ENCODE results near the gene RIOK2. TPM values are rescaled to one million over a fixed set of nuclear protein-coding genes. Genes with fewer than 3 reads are reported as not detected.

RIOK2 gene
- polyA plus RNA-seq, 1 of the 3 experiments (the other 2 are of a cell fraction) = 5.9 TPM

- H3K27ac ChIP-seq (ENCODE audit: low read depth in 2 of 2, low read length in 1 of 2) = no peak overlapping the region
- no peak for DNase-seq
- H3K4me2 ChIP-seq = no peak overlapping the region
- no peak overlapping the region for H2AFZ ChIP-seq (ENCODE audit: low read depth)
- no peak for TF ChIP-seq YY1 (IDR thresholded peaks at IDR 0.05; ENCODE audit: low read depth)
- TF ChIP-seq FOXJ3 (CRISPR knock-in tag; IDR thresholded peaks at IDR 0.05) = no peak
- no peak for TF ChIP-seq ELF1 (IDR thresholded peaks at IDR 0.05)
- no peak for TF ChIP-seq IRF3 (IDR thresholded peaks at IDR 0.05; ENCODE audit: low read depth, low read length)
- TF ChIP-seq USF2 (IDR thresholded peaks at IDR 0.05; ENCODE audit: borderline replicate concordance, low read depth, low read length) = no peak
- no peak for TF ChIP-seq MAX (IDR thresholded peaks at IDR 0.05; ENCODE audit: low read depth)
- TF ChIP-seq GATA2 (CRISPR knock-in tag; IDR thresholded peaks at IDR 0.05) = no peak
- TF ChIP-seq FOXM1 (IDR thresholded peaks at IDR 0.05; ENCODE audit: low read depth) = no peak
- TF ChIP-seq NFIC (IDR thresholded peaks at IDR 0.05; ENCODE audit: borderline replicate concordance) = no peak
- no peak for TF ChIP-seq TAF1 (IDR thresholded peaks at IDR 0.05; ENCODE audit: borderline replicate concordance, low read depth, low read length)
- TF ChIP-seq EZH2phosphoT487 (IDR thresholded peaks at IDR 0.05; ENCODE audit: borderline replicate concordance, low read depth) = no peak
- no peak for TF ChIP-seq TCF12 (IDR thresholded peaks at IDR 0.05)
- TF ChIP-seq, protein P1, sequence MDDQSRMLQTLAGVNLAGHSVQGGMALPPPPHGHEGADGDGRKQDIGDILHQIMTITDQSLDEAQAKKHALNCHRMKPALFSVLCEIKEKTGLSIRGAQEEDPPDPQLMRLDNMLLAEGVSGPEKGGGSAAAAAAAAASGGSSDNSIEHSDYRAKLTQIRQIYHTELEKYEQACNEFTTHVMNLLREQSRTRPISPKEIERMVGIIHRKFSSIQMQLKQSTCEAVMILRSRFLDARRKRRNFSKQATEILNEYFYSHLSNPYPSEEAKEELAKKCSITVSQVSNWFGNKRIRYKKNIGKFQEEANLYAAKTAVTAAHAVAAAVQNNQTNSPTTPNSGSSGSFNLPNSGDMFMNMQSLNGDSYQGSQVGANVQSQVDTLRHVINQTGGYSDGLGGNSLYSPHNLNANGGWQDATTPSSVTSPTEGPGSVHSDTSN (IDR thresholded peaks at IDR 0.05) = no peak
- no peak for TF ChIP-seq FOSL2 (IDR thresholded peaks at IDR 0.05; ENCODE audit: borderline replicate concordance, low read depth)
- no peaks in the 10 kb centered on the region for H3K27me3 ChIP-seq (ENCODE audit: insufficient read depth)
- peaks cover 6% of the 10 kb centered on the region; the same call in 1 of the 2 replicates for H3K79me2 ChIP-seq (ENCODE audit: insufficient read depth)
- no peak overlapping the region for H3K4me3 ChIP-seq (ENCODE audit: low read depth in 2 of 2, low read length in 1 of 2)
- ChIA-PET POLR2A (no interaction called here), CTCF (interaction anchor here (1.7 kb wide), 1 partner anchor 8 kb away, joined by 6 read pairs; no protein-coding TSS in a partner anchor)
- H3K9me3 ChIP-seq = no peaks in the 10 kb centered on the region
- H3K4me1 ChIP-seq (ENCODE audit: control insufficient read depth in 1 of 2, insufficient read depth in 2 of 2, low read depth in 1 of 2, low read length in 1 of 2) = no peaks in the 10 kb centered on the region
- H3K36me3 ChIP-seq (replicated peaks in 1 of 2; ENCODE audit: control insufficient read depth in 1 of 2, insufficient read depth in 2 of 2, low read length in 1 of 2) = peaks cover 91 to 92% of the 10 kb centered on the region in 2 experiments
- no peak overlapping the region for H3K9ac ChIP-seq
- H4K20me1 ChIP-seq (ENCODE audit: insufficient read depth) = no peaks in the 10 kb centered on the region
- H3F3A ChIP-seq (replicated peaks; ENCODE audit: insufficient read depth) = no peaks in the 10 kb centered on the region
- H3K9me2 ChIP-seq = no peaks in the 10 kb centered on the region
These were observed 10.8 kb downstream of the RIOK2 start for GRCh38 chr5:97172227-97172626.

GRCh38 chr5:97171703-97172102 is 11.3 kb downstream of the RIOK2 start:
- Histone ChIP-seq H3K9ac (no peak overlapping the region), H2AFZ (ENCODE audit: low read depth) (no peak overlapping the region), H3K9me3 (no peaks in the 10 kb centered on the region), H3K27me3 (ENCODE audit: insufficient read depth) (no peaks in the 10 kb centered on the region), H3K4me3 (ENCODE audit: low read depth in 2 of 2, low read length in 1 of 2) (no peak overlapping the region), H4K20me1 (ENCODE audit: insufficient read depth) (no peaks in the 10 kb centered on the region), H3F3A (replicated peaks; ENCODE audit: insufficient read depth) (no peaks in the 10 kb centered on the region), H3K9me2 (no peaks in the 10 kb centered on the region), H3K27ac (ENCODE audit: low read depth in 2 of 2, low read length in 1 of 2) (no peak overlapping the region), H3K36me3 (replicated peaks in 1 of 2; ENCODE audit: control insufficient read depth in 1 of 2, insufficient read depth in 2 of 2, low read length in 1 of 2) (peaks cover 89 to 90% of the 10 kb centered on the region in 2 experiments), H3K79me2 (ENCODE audit: insufficient read depth) (peaks cover 6% of the 10 kb centered on the region; the same call in 1 of the 2 replicates), H3K4me2 (no peak overlapping the region), H3K4me1 (ENCODE audit: control insufficient read depth in 1 of 2, insufficient read depth in 2 of 2, low read depth in 1 of 2, low read length in 1 of 2) (no peaks in the 10 kb centered on the region)
- TF ChIP-seq POLR2AphosphoS5 (IDR thresholded peaks at IDR 0.05; ENCODE audit: low read depth, low read length) (no peak), MEF2A (IDR thresholded peaks at IDR 0.05; ENCODE audit: borderline replicate concordance, low read depth) (no peak), TCF12 (IDR thresholded peaks at IDR 0.05) (no peak), SMC3 (IDR thresholded peaks at IDR 0.05; ENCODE audit: low read depth, low read length) (no peak), IRF3 (IDR thresholded peaks at IDR 0.05; ENCODE audit: low read depth, low read length) (no peak), USF1 (IDR thresholded peaks at IDR 0.05; ENCODE audit: borderline replicate concordance, low read depth) (no peak), YY1 (IDR thresholded peaks at IDR 0.05; ENCODE audit: low read depth) (no peak), USF2 (IDR thresholded peaks at IDR 0.05; ENCODE audit: borderline replicate concordance, low read depth, low read length) (no peak), FOSL2 (IDR thresholded peaks at IDR 0.05; ENCODE audit: borderline replicate concordance, low read depth) (no peak), ELF1 (IDR thresholded peaks at IDR 0.05) (no peak)
- TF ChIP-seq, protein P1 (IDR thresholded peaks at IDR 0.05) = no peak
- no peak for DNase-seq
- ChIA-PET CTCF (interaction anchor here (1.0 to 1.7 kb wide), 3 partner anchors 8 to 303 kb away, joined by 3 to 6 read pairs (median 4); no protein-coding TSS in a partner anchor), POLR2A (no interaction called here)
- WGBS (ENCODE audit: low lambda C conversion rate) = 98% methylated on average over 3 of the region's 3 CpGs
